Measurements from ENCODE around the gene ELOF1. TPM values are rescaled to one million over a fixed set of nuclear protein-coding genes. Genes with fewer than 3 reads are reported as not detected.

The ELOF1 gene
- total and polyA plus RNA-seq, 2 of the 4 experiments (the other 2 are of a cell fraction): 62.4 to 96.8 TPM

GRCh38 chr19:11541238-11541637, 17.8 kb downstream of the ELOF1 start:
- Histone ChIP-seq H4K20me1 (ENCODE audit: insufficient read depth, low read length) (no peaks in the 10 kb centered on the region), H4K5ac (ENCODE audit: low read depth, low read length) (no peak overlapping the region), H3K9me3 (ENCODE audit: control insufficient read depth, insufficient read depth, low read length) (no peaks in the 10 kb centered on the region), H3K14ac (replicated peaks; ENCODE audit: low read depth, low read length) (no peak overlapping the region), H3K23ac (ENCODE audit: low read depth, low read length) (no peak overlapping the region), H3K4me1 (ENCODE audit: control insufficient read depth, insufficient read depth, low read length) (peaks cover 16% of the 10 kb centered on the region), H2BK5ac (ENCODE audit: low read depth, low read length, poor library complexity, severe bottlenecking) (no peak overlapping the region), H3K27me3 (ENCODE audit: control insufficient read depth, insufficient read depth, low read length) (no peaks in the 10 kb centered on the region), H2BK15ac (ENCODE audit: low read depth, low read length) (no peak overlapping the region), H3K9ac (ENCODE audit: low read depth, low read length) (no peak overlapping the region), H3K9me1 (ENCODE audit: insufficient read depth, low read length) (peaks cover 11% of the 10 kb centered on the region), H3K36me3 (ENCODE audit: control insufficient read depth, insufficient read depth, low read length) (peaks cover 11% of the 10 kb centered on the region), H2BK20ac (ENCODE audit: low read depth, low read length) (no peak overlapping the region), H3K79me1 (ENCODE audit: low read depth in 1 of 2, low read length in 2 of 2) (peaks cover 7 to 25% of the 10 kb centered on the region in 2 experiments), H3K4me2 (ENCODE audit: low read depth, low read length) (no peak overlapping the region), H4K8ac (ENCODE audit: low read depth in 2 of 2, low read length in 2 of 2) (no peak overlapping the region), H2AFZ (replicated peaks; ENCODE audit: low read length, poor library complexity) (no peak overlapping the region), H3K27ac (ENCODE audit: insufficient read depth, low read length) (no peak overlapping the region), H3K4ac (ENCODE audit: low read depth, low read length) (no peak overlapping the region), H2AK5ac (ENCODE audit: low read depth, low read length) (0 out of 2 replicates have a peak overlapping the region, but pooled peaks have one; percentile 8), H2BK120ac (ENCODE audit: low read depth, low read length) (no peak overlapping the region), H3K18ac (ENCODE audit: low read depth, low read length) (no peak overlapping the region), H2AK9ac (replicated peaks; ENCODE audit: low read depth, low read length, poor library complexity) (no peak overlapping the region), H4K91ac (ENCODE audit: insufficient read depth, low read depth, low read length) (no peak overlapping the region), H3K56ac (ENCODE audit: extremely low read depth, insufficient read depth, low read length) (no peak overlapping the region), H3K4me3 (ENCODE audit: insufficient read depth, low read depth, low read length) (no peak overlapping the region)
- dilution Hi-C loops (cut with HindIII; ENCODE audit: low sequenced_read_pairs, unreplicated experiment) (no loop called here), in situ Hi-C loops (cut with MboI; ENCODE audit: low sequenced_read_pairs) (no loop called here), intact Hi-C loops (cut with micrococcal nuclease) (no loop called here)
- DNase-seq: no peak
- ChIA-PET POLR2A (ENCODE audit: unreplicated experiment) (no interaction called here), CTCF (no interaction called here)
- ATAC-seq (ENCODE audit: low read depth): no peak
- no CpG with 5 or more reads among the region's 3 CpGs for WGBS, 2 experiments (ENCODE audit: extremely low coverage in 2 of 2, insufficient read length in 1 of 2)
- TF ChIP-seq RCOR1 (IDR thresholded peaks at IDR 0.05; ENCODE audit: insufficient replicate concordance, low read length) (no peak), NFE2L2 (IDR thresholded peaks at IDR 0.05; ENCODE audit: low read depth, low read length) (no peak), CHD1 (IDR thresholded peaks at IDR 0.05; ENCODE audit: low read depth, low read length) (no peak), BHLHE40 (IDR thresholded peaks at IDR 0.05; ENCODE audit: low read depth, low read length) (no peak), POLR2A (IDR thresholded peaks at IDR 0.05; ENCODE audit: low read depth, low read length) (no peak), RFX5 (IDR thresholded peaks at IDR 0.05; ENCODE audit: low read depth, low read length) (no peak), MXI1 (IDR thresholded peaks at IDR 0.05; ENCODE audit: borderline replicate concordance, low read depth, low read length) (no peak), USF2 (IDR thresholded peaks at IDR 0.05; ENCODE audit: low read depth, low read length) (no peak), CEBPB (IDR thresholded peaks at IDR 0.05; ENCODE audit: low read depth, low read length) (no peak), RAD21 (IDR thresholded peaks at IDR 0.05; ENCODE audit: low read length) (no peak), SMC3 (IDR thresholded peaks at IDR 0.05; ENCODE audit: low read depth, low read length) (no peak), CTCF (conservative IDR thresholded peaks at IDR 0.05; ENCODE audit: low read depth, low read length) (no peak), MAFK (IDR thresholded peaks at IDR 0.05; ENCODE audit: low read depth, low read length) (no peak), ELK1 (IDR thresholded peaks at IDR 0.05; ENCODE audit: borderline replicate concordance, low read depth, low read length) (no peak), FOS (IDR thresholded peaks at IDR 0.05; ENCODE audit: low read depth, low read length) (no peak), MAZ (IDR thresholded peaks at IDR 0.05; ENCODE audit: borderline replicate concordance, low read depth, low read length) (no peak)
- BruUV-seq (replicated peaks): no TSS peak
